Ascending aorta (tissue), 2 donors: ENCODE data around the gene CIPC. TPM values are rescaled to one million over a fixed set of nuclear protein-coding genes. Genes with fewer than 3 reads are reported as not detected.

Experiments
- DNase-seq, 2 donors: peaks; one replicate each; pipeline ENCODE4 v3.0.0-alpha.2; 2019; ENCODE audit warnings: low spot score in 2 of 2
- H3K27ac ChIP-seq, 2 donors: fragments of 200-600 bp; sonication (generic); one replicate each; pipeline ENCODE4 v1.5.1; 2016 to 2017; ENCODE audit warnings: mild to moderate bottlenecking in 1 of 2
- H3K27me3 ChIP-seq: fragments of 200-600 bp; sonication (generic); one replicate; pipeline ENCODE4 v1.5.1; 2017
- H3K36me3 ChIP-seq, 2 donors: fragments of 200-600 bp; sonication (generic); one replicate each; pipeline ENCODE4 v1.5.1; 2016
- H3K4me1 ChIP-seq, 2 donors: fragments of 200-600 bp; sonication (generic); one replicate each; pipeline ENCODE4 v1.5.1; 2016 to 2017; ENCODE audit warnings: mild to moderate bottlenecking in 1 of 2
- H3K4me3 ChIP-seq, 2 donors: fragments of 200-600 bp; sonication (generic); one replicate each; pipeline ENCODE4 v1.5.1; 2016 to 2017; ENCODE audit warnings: mild to moderate bottlenecking in 1 of 2
- H3K9me3 ChIP-seq, 2 donors: fragments of 200-600 bp; sonication (generic); one replicate each; pipeline ENCODE4 v1.5.1; 2016
- CTCF ChIP-seq, 3 experiments: fragments of 200-600 bp in 2 of 3; fragments of 450-650 bp in 1 of 3; sonication (generic) in 2 of 3; IDR thresholded peaks; one replicate each; pipeline ENCODE4 v1.5.1; 2016 to 2019; ENCODE audit warnings: antibody characterized with exemption in 3 of 3, mild to moderate bottlenecking in 1 of 3, moderate library complexity in 1 of 3
- intact Hi-C: fragments of 100-400 bp; cut with DNase I; formaldehyde crosslinking; loops from one replicate; pipeline ENCODE4 v1.15.1; 2023
- total RNA-seq: library from RNA; depleted of rRNA; stranded (reverse); fragments of >200 nt; gene quantifications from one replicate; pipeline ENCODE4 v1.1.0, GENCODE V29; 2016

Gene CIPC
- total RNA-seq, 1 donor from 2014 or later = 5.0 TPM

GRCh38 chr14:77067632-77068516 lies 30.2 kb upstream of the CIPC start:
- H3K9me3 ChIP-seq = no peaks in the 10 kb centered on the region
- peaks cover 0 to 5% of the 10 kb centered on the region in 2 donors for H3K4me1 ChIP-seq
- no peak overlapping the region for H3K27ac ChIP-seq
- peak in 1 of 2 donors; percentile 84 for DNase-seq
- no peaks in the 10 kb centered on the region for H3K36me3 ChIP-seq
- no peak overlapping the region for H3K4me3 ChIP-seq
- intact Hi-C loops = loop anchor here (1.0 to 5.0 kb wide), 7 partner anchors 15 to 192 kb away; no protein-coding TSS in a partner anchor
- TF ChIP-seq CTCF (IDR thresholded peaks at IDR 0.05) = peak; percentile 76 to 93 (median 88)
- no peaks in the 10 kb centered on the region for H3K27me3 ChIP-seq

- intact Hi-C loops = loop anchor here (1.0 to 5.0 kb wide), 6 partner anchors 26 to 192 kb away; no protein-coding TSS in a partner anchor
- H3K4me1 ChIP-seq = peaks cover 0 to 5% of the 10 kb centered on the region in 2 donors
- no peak for DNase-seq
- H3K9me3 ChIP-seq = no peaks in the 10 kb centered on the region
- no peak for TF ChIP-seq CTCF (IDR thresholded peaks at IDR 0.05)
- no peak overlapping the region for H3K27ac ChIP-seq
- H3K36me3 ChIP-seq = no peaks in the 10 kb centered on the region
- no peaks in the 10 kb centered on the region for H3K27me3 ChIP-seq
- no peak overlapping the region for H3K4me3 ChIP-seq
These were observed 29.4 kb upstream of the CIPC start for GRCh38 chr14:77068517-77069200.

GRCh38 chr14:77069551-77069950 lies 28.5 kb upstream of the CIPC start:
- DNase-seq = no peak

GRCh38 chr14:77071938-77072388 lies 26.1 kb upstream of the CIPC start:
- Histone ChIP-seq H3K27ac (no peak overlapping the region), H3K9me3 (no peaks in the 10 kb centered on the region), H3K27me3 (no peaks in the 10 kb centered on the region), H3K4me1 (peaks cover 0 to 12% of the 10 kb centered on the region in 2 donors), H3K4me3 (no peak overlapping the region), H3K36me3 (no peaks in the 10 kb centered on the region)
- TF ChIP-seq CTCF (IDR thresholded peaks at IDR 0.05) = no peak
- intact Hi-C loops = no loop called here
- no peak for DNase-seq

More at GRCh38 chr14:77069551-77069950, 28.5 kb upstream of the CIPC start:
- H3K27ac ChIP-seq = no peak overlapping the region
- intact Hi-C loops = loop anchor here (2.0 to 5.0 kb wide), 2 partner anchors 27 to 62 kb away; no protein-coding TSS in a partner anchor
- no peaks in the 10 kb centered on the region for H3K36me3 ChIP-seq
- TF ChIP-seq CTCF (IDR thresholded peaks at IDR 0.05) = no peak
- peaks cover 0 to 5% of the 10 kb centered on the region in 2 donors for H3K4me1 ChIP-seq
- no peaks in the 10 kb centered on the region for H3K9me3 ChIP-seq
- no peak overlapping the region for H3K4me3 ChIP-seq
- H3K27me3 ChIP-seq = no peaks in the 10 kb centered on the region

- H3K4me3 ChIP-seq = no peak overlapping the region
- DNase-seq = no peak
- peak overlapping the region; percentile 62 to 66 for H3K27ac ChIP-seq
- H3K27me3 ChIP-seq = no peaks in the 10 kb centered on the region
- H3K36me3 ChIP-seq = no peaks in the 10 kb centered on the region
- H3K4me1 ChIP-seq = peaks cover 0 to 12% of the 10 kb centered on the region in 2 donors
- intact Hi-C loops = no loop called here
- H3K9me3 ChIP-seq = peaks cover 0 to 3% of the 10 kb centered on the region in 2 donors
- TF ChIP-seq CTCF (IDR thresholded peaks at IDR 0.05) = no peak
These were observed 23.1 kb upstream of the CIPC start for GRCh38 chr14:77074969-77075368.
